Ishikawa (cell line): ENCODE measurements around the gene DSTN.

ENCODE experiments used
- CEBPB ChIP-seq: IDR thresholded peaks from 2 replicates; pipeline ENCODE4 v1.6.1; 2012
- CREB1 ChIP-seq: IDR thresholded peaks from 2 replicates; pipeline ENCODE4 v1.6.1; 2012; ENCODE audit warnings: low read depth
- EP300 ChIP-seq: IDR thresholded peaks from 2 replicates; pipeline ENCODE4 v1.6.1; 2012; ENCODE audit warnings: borderline replicate concordance
- FOXM1 ChIP-seq: IDR thresholded peaks from 2 replicates; pipeline ENCODE4 v1.6.1; 2012; ENCODE audit warnings: low read depth, borderline replicate concordance
- RAD21 ChIP-seq: IDR thresholded peaks from 2 replicates; pipeline ENCODE4 v1.6.1; 2012; ENCODE audit warnings: low read depth
- TEAD4 ChIP-seq: IDR thresholded peaks from 2 replicates; pipeline ENCODE4 v1.6.1; 2012
- TF ChIP-seq, protein P1 (sequence below): IDR thresholded peaks from 2 replicates; pipeline ENCODE4 v1.6.1; 2012
- TF ChIP-seq, protein P2 (sequence below): IDR thresholded peaks from 2 replicates; pipeline ENCODE4 v1.6.1; 2012; ENCODE audit warnings: low read depth, mild to moderate bottlenecking

DNA sequence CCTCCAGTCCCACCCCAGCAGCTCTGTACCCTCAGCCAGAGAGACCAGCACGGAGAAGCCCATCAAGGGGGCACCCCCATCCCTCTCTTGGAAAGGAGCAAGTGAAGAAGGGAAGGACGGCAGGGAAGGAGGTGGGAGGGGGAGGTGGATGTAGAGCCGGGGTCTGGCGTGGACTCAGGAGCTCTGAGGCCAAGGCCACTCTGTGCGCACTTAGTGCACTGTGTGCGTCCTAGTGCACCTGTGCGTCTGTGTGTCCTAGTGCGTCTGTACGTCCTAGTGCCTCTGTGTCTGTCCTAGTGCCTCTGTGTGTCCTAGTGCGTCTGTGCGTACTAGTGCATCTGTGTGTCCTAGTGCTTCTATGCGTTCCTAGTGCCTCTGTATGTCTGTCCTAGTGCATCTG is 54.2 kb downstream of the DSTN start:
- TF ChIP-seq RAD21 (no peak), CREB1 (no peak), TEAD4 (no peak), CEBPB (no peak), FOXM1 (no peak), EP300 (no peak)
- TF ChIP-seq, protein P1, sequence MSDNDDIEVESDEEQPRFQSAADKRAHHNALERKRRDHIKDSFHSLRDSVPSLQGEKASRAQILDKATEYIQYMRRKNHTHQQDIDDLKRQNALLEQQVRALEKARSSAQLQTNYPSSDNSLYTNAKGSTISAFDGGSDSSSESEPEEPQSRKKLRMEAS: no peak
- TF ChIP-seq, protein P2, sequence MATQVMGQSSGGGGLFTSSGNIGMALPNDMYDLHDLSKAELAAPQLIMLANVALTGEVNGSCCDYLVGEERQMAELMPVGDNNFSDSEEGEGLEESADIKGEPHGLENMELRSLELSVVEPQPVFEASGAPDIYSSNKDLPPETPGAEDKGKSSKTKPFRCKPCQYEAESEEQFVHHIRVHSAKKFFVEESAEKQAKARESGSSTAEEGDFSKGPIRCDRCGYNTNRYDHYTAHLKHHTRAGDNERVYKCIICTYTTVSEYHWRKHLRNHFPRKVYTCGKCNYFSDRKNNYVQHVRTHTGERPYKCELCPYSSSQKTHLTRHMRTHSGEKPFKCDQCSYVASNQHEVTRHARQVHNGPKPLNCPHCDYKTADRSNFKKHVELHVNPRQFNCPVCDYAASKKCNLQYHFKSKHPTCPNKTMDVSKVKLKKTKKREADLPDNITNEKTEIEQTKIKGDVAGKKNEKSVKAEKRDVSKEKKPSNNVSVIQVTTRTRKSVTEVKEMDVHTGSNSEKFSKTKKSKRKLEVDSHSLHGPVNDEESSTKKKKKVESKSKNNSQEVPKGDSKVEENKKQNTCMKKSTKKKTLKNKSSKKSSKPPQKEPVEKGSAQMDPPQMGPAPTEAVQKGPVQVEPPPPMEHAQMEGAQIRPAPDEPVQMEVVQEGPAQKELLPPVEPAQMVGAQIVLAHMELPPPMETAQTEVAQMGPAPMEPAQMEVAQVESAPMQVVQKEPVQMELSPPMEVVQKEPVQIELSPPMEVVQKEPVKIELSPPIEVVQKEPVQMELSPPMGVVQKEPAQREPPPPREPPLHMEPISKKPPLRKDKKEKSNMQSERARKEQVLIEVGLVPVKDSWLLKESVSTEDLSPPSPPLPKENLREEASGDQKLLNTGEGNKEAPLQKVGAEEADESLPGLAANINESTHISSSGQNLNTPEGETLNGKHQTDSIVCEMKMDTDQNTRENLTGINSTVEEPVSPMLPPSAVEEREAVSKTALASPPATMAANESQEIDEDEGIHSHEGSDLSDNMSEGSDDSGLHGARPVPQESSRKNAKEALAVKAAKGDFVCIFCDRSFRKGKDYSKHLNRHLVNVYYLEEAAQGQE: no peak
